H9 (cell line): ENCODE results near the gene CRYGN. TPM values are rescaled to one million over a fixed set of nuclear protein-coding genes. Genes with fewer than 3 reads are reported as not detected.
A peak's percentile ranks its signal among the peaks of the same experiment; 100 is the strongest.

Experiments used
- DNase-seq: peaks from one replicate; pipeline ENCODE4 v3.0.0-alpha.2; 2017
- H2AFZ ChIP-seq: one replicate; pipeline ENCODE4 v1.6.1; 2013; ENCODE audit warnings: mild to moderate bottlenecking, low read length, control low read depth, moderate library complexity
- H2AK5ac ChIP-seq: 2 replicates; pipeline ENCODE4 v1.6.1; 2013; ENCODE audit warnings: low read length, control low read depth, mixed read lengths; ENCODE audit not compliant: insufficient read length
- H2BK120ac ChIP-seq: one replicate; pipeline ENCODE4 v1.6.1; 2013; ENCODE audit warnings: low read depth, mild to moderate bottlenecking, low read length, control low read depth, inconsistent platforms; ENCODE audit not compliant: poor library complexity, severe bottlenecking
- H2BK12ac ChIP-seq: 2 replicates; pipeline ENCODE4 v1.6.1; 2013; ENCODE audit warnings: low read length, control low read depth, mixed read lengths, low read depth; ENCODE audit not compliant: insufficient read length
- H2BK15ac ChIP-seq: 2 replicates; pipeline ENCODE4 v1.6.1; 2013; ENCODE audit warnings: low read depth, low read length, control low read depth
- H2BK20ac ChIP-seq: one replicate; pipeline ENCODE4 v1.6.1; 2013; ENCODE audit warnings: low read depth, mild to moderate bottlenecking, low read length, control low read depth, inconsistent platforms; ENCODE audit not compliant: poor library complexity, severe bottlenecking
- H2BK5ac ChIP-seq: 2 replicates; pipeline ENCODE4 v1.6.1; 2013; ENCODE audit warnings: low read length, control low read depth, mixed read lengths; ENCODE audit not compliant: insufficient read length
- H3K14ac ChIP-seq: 2 replicates; pipeline ENCODE4 v1.6.1; 2013; ENCODE audit warnings: low read length, control low read depth; ENCODE audit not compliant: insufficient read depth
- H3K18ac ChIP-seq: 2 replicates; pipeline ENCODE4 v1.6.1; 2013; ENCODE audit warnings: low read depth, mild to moderate bottlenecking, mixed read lengths, low read length, control low read depth; ENCODE audit not compliant: insufficient read length
- H3K23ac ChIP-seq: 2 replicates; pipeline ENCODE4 v1.6.1; 2013; ENCODE audit warnings: low read length, control low read depth, mixed read lengths, low read depth; ENCODE audit not compliant: insufficient read length
- H3K23me2 ChIP-seq: 2 replicates; pipeline ENCODE4 v1.6.1; 2013; ENCODE audit warnings: low read depth, mild to moderate bottlenecking, mixed read lengths, low read length, control low read depth; ENCODE audit not compliant: insufficient read length, poor library complexity, severe bottlenecking
- H3K27ac ChIP-seq: 2 replicates; pipeline ENCODE4 v1.5.1; 2013; ENCODE audit warnings: low read length, control low read depth, mixed read lengths, low read depth; ENCODE audit not compliant: insufficient read length
- H3K27me3 ChIP-seq: 2 replicates; pipeline ENCODE4 v1.6.1; 2013; ENCODE audit warnings: low read length, control low read depth, inconsistent platforms; ENCODE audit not compliant: insufficient read depth
- H3K4ac ChIP-seq: 2 replicates; pipeline ENCODE4 v1.6.1; 2013; ENCODE audit warnings: low read depth, mild to moderate bottlenecking, control low read depth, inconsistent platforms, low read length, moderate library complexity
- H3K4me1 ChIP-seq: 2 replicates; pipeline ENCODE4 v1.6.1; 2013; ENCODE audit warnings: low read length, control low read depth, inconsistent platforms; ENCODE audit not compliant: insufficient read depth
- H3K4me2 ChIP-seq: 2 replicates; pipeline ENCODE4 v1.6.1; 2013; ENCODE audit warnings: low read length, control low read depth, mixed read lengths; ENCODE audit not compliant: insufficient read length, insufficient read depth
- H3K56ac ChIP-seq: 2 replicates; pipeline ENCODE4 v1.6.1; 2013; ENCODE audit warnings: low read depth, mild to moderate bottlenecking, mixed read lengths, low read length, control low read depth; ENCODE audit not compliant: insufficient read length
- H3K79me1 ChIP-seq: 2 replicates; pipeline ENCODE4 v1.6.1; 2013; ENCODE audit warnings: low read depth, mild to moderate bottlenecking, moderate library complexity, low read length, control low read depth, inconsistent platforms; ENCODE audit not compliant: insufficient read depth, poor library complexity, severe bottlenecking
- H3K79me2 ChIP-seq: 2 replicates; pipeline ENCODE4 v1.6.1; 2013; ENCODE audit warnings: low read length, control low read depth, inconsistent platforms; ENCODE audit not compliant: insufficient read depth
- H3K9ac ChIP-seq: 2 replicates; pipeline ENCODE4 v1.6.1; 2013; ENCODE audit warnings: low read length, control low read depth, mixed read lengths; ENCODE audit not compliant: insufficient read length; ENCODE audit errors: extremely low read depth
- H3K9me3 ChIP-seq: one replicate; pipeline ENCODE4 v1.6.1; 2013; ENCODE audit warnings: low read depth, low read length, inconsistent platforms; ENCODE audit not compliant: control insufficient read depth
- H3T11ph ChIP-seq: one replicate; pipeline ENCODE4 v1.6.1; 2013; ENCODE audit warnings: mild to moderate bottlenecking, low read length, control low read depth, inconsistent platforms
- H4K20me1 ChIP-seq: one replicate; pipeline ENCODE4 v1.6.1; 2013; ENCODE audit not compliant: control insufficient read depth, insufficient read length, insufficient read depth
- H4K5ac ChIP-seq: 2 replicates; pipeline ENCODE4 v1.6.1; 2013; ENCODE audit warnings: low read depth, mild to moderate bottlenecking, mixed read lengths, low read length, control low read depth; ENCODE audit not compliant: insufficient read length
- H4K8ac ChIP-seq: replicated peaks from 2 replicates; pipeline ENCODE4 v1.6.1; 2013; ENCODE audit warnings: low read length, control low read depth, mixed read lengths, low read depth; ENCODE audit not compliant: insufficient read length
- H4K91ac ChIP-seq: 2 replicates; pipeline ENCODE4 v1.6.1; 2013; ENCODE audit warnings: low read depth, mild to moderate bottlenecking, moderate library complexity, mixed read lengths, low read length, control low read depth; ENCODE audit not compliant: insufficient read length
- H3K27ac Mint-ChIP-seq, 3 experiments: 2 replicates in 2 of 3; 3 replicates in 1 of 3; pipeline ENCODE4 v1.8.0; 2020 to 2021; ENCODE audit warnings: mixed read lengths in 3 of 3, mild to moderate bottlenecking in 1 of 3, moderate library complexity in 1 of 3
- H3K27me3 Mint-ChIP-seq: 2 replicates; pipeline ENCODE4 v1.8.0; 2021; ENCODE audit warnings: low read depth, mild to moderate bottlenecking, moderate library complexity, mixed read lengths
- H3K36me3 Mint-ChIP-seq, 3 experiments: 2 replicates in 2 of 3; 3 replicates in 1 of 3; pipeline ENCODE4 v1.8.0; 2020 to 2021; ENCODE audit warnings: low read depth in 3 of 3, mixed read lengths in 3 of 3; ENCODE audit not compliant: insufficient read depth in 1 of 3
- H3K4me1 Mint-ChIP-seq, 2 experiments: 2 replicates each; pipeline ENCODE4 v1.8.0; 2020; ENCODE audit warnings: mixed read lengths in 2 of 2
- H3K4me3 Mint-ChIP-seq, 2 experiments: 2 replicates in 1 of 2; 3 replicates in 1 of 2; pipeline ENCODE4 v1.8.0; 2020 to 2021; ENCODE audit warnings: mild to moderate bottlenecking in 2 of 2, mixed read lengths in 2 of 2, moderate library complexity in 1 of 2
- H3K9me3 Mint-ChIP-seq, 2 experiments: 2 replicates in 1 of 2; 3 replicates in 1 of 2; pipeline ENCODE4 v1.8.0; 2020; ENCODE audit warnings: mild to moderate bottlenecking in 2 of 2, mixed read lengths in 2 of 2, moderate library complexity in 1 of 2
- CTCF ChIP-seq: fragments of 200-600 bp; sonication (generic); conservative IDR thresholded peaks from 3 replicates; pipeline ENCODE4 v1.8.0; 2021; ENCODE audit warnings: antibody characterized with exemption, mild to moderate bottlenecking
- WGBS: extraction: QIAGEN DNeasy Blood & Tissue Kit; methylation state at CpG from one replicate; pipeline ENCODE4 v1.1.7; 2013; ENCODE audit warnings: missing lambda C conversion rate, low lambda C conversion rate, mixed read lengths; ENCODE audit not compliant: insufficient read length; ENCODE audit errors: extremely low coverage; 5-methylcytosine and 5-hydroxymethylcytosine counted together
- total RNA-seq: library from RNA; stranded (reverse); gene quantifications from 2 replicates; pipeline ENCODE4 v1.2.1, GENCODE V29; 2021

CRYGN gene
- total RNA-seq, 1 experiment from 2014 or later: 1.8 TPM

- Histone ChIP-seq H2BK20ac (no peak overlapping the region), H3K56ac (no peak overlapping the region), H2AFZ (no peak overlapping the region), H3K27me3 (no peaks in the 10 kb centered on the region), H2BK5ac (no peak overlapping the region), H3K14ac (no peak overlapping the region), H2BK12ac (no peak overlapping the region), H4K8ac (no peak overlapping the region), H2BK15ac (no peak overlapping the region), H3K4me2 (no peak overlapping the region), H3K79me1 (peaks cover 2% of the 10 kb centered on the region), H3K23ac (no peak overlapping the region), H3K27ac (no peak overlapping the region), H3K4ac (no peak overlapping the region), H2AK5ac (no peak overlapping the region), H2BK120ac (no peak overlapping the region), H3K79me2 (peaks cover 7% of the 10 kb centered on the region; the same call in 1 of the 2 replicates), H3K23me2 (no peaks in the 10 kb centered on the region), H4K91ac (no peak overlapping the region), H3K4me1 (no peaks in the 10 kb centered on the region), H3T11ph (no peak overlapping the region), H3K9ac (no peak overlapping the region), H3K18ac (no peak overlapping the region), H4K5ac (no peak overlapping the region), H4K20me1 (no peaks in the 10 kb centered on the region), H3K9me3 (no peaks in the 10 kb centered on the region)
- peaks cover 19 to 26% of the 10 kb centered on the region in 2 experiments for H3K4me1 Mint-ChIP-seq
- peaks cover 19 to 59% (median 57%) of the 10 kb centered on the region in 3 experiments; a peak in 6 of 7 replicates for H3K36me3 Mint-ChIP-seq
- no CpG with 5 or more reads among the region's 4 CpGs for WGBS
- H3K9me3 Mint-ChIP-seq: no peaks in the 10 kb centered on the region
- no peak for TF ChIP-seq CTCF
- H3K4me3 Mint-ChIP-seq: no peak overlapping the region
- H3K27ac Mint-ChIP-seq: peak overlapping the region in 1 of 3 experiments; percentile 37; a peak in 2 of 7 replicates
- H3K27me3 Mint-ChIP-seq: no peaks in the 10 kb centered on the region
- DNase-seq: no peak
Observed at GRCh38 chr7:151481650-151482505, 41.9 kb upstream of the CRYGN start.
